HEK293 (cell line): ENCODE measurements around the gene GFOD1.

Experiments
- CTCF ChIA-PET: fragments of 350-600 bp; formaldehyde crosslinking; extraction: SDS; loops from one replicate; lab custom pipeline; 2021; ENCODE audit warnings: antibody characterized with exemption; lab: Yijun Ruan, JAX
- POLR2A ChIA-PET: fragments of 300-600 bp; formaldehyde crosslinking; extraction: SDS; loops from one replicate; lab custom pipeline; 2020; ENCODE audit warnings: antibody characterized with exemption, inconsistent platforms; lab: Yijun Ruan, JAX
- H3K27ac ChIP-seq: fragments of 200-500 bp; sonication (Bioruptor generic); 2 replicates; pipeline ENCODE4 v1.5.1; 2014; ENCODE audit warnings: low read depth, low read length, control low read depth, inconsistent platforms; ENCODE audit errors: extremely low read depth
- H3K36me3 ChIP-seq, 2 experiments: fragments of 200-500 bp in 1 of 2; sonication (Bioruptor generic) in 1 of 2; 1 replicate in 1 of 2; 2 replicates in 1 of 2; pipeline ENCODE4 v1.5.1; 2014 to 2017; ENCODE audit warnings: inconsistent platforms in 2 of 2, low read length in 2 of 2; ENCODE audit not compliant: control insufficient read depth in 2 of 2, insufficient read depth in 1 of 2
- H3K4me1 ChIP-seq: fragments of 200-500 bp; sonication (Bioruptor generic); 2 replicates; pipeline ENCODE4 v1.5.1; 2014; ENCODE audit warnings: mild to moderate bottlenecking, low read length, inconsistent platforms; ENCODE audit not compliant: control insufficient read depth, insufficient read depth
- H3K4me3 ChIP-seq: 2 replicates; pipeline ENCODE4 v1.5.1; 2011; ENCODE audit warnings: low read depth, mild to moderate bottlenecking, control low read depth, low read length, moderate library complexity
- H3K9me3 ChIP-seq: fragments of 200-500 bp; sonication (Bioruptor generic); 2 replicates; pipeline ENCODE4 v1.5.1; 2014; ENCODE audit warnings: low read depth, low read length, inconsistent platforms; ENCODE audit not compliant: control insufficient read depth, insufficient read depth
- CTCF ChIP-seq: fragments of 450-650 bp; formaldehyde crosslinking; IDR thresholded peaks from 2 replicates; pipeline ENCODE4 v1.5.1; 2016; ENCODE audit warnings: missing biosample characterization, missing genetic modification characterization
- GLIS1 ChIP-seq: fragments of 450-650 bp; formaldehyde crosslinking; IDR thresholded peaks from 2 replicates; pipeline ENCODE4 v1.5.1; 2016; ENCODE audit warnings: missing biosample characterization, missing genetic modification characterization
- IKZF3 ChIP-seq: fragments of 450-650 bp; IDR thresholded peaks from 2 replicates; pipeline ENCODE4 v1.5.0; 2018; ENCODE audit warnings: missing biosample characterization, mild to moderate bottlenecking, missing genetic modification characterization, moderate library complexity
- KLF1 ChIP-seq: fragments of 450-650 bp; formaldehyde crosslinking; IDR thresholded peaks from 2 replicates; pipeline ENCODE4 v1.5.1; 2016; ENCODE audit warnings: missing biosample characterization, missing genetic modification characterization
- KLF8 ChIP-seq: fragments of 450-650 bp; formaldehyde crosslinking; IDR thresholded peaks from 2 replicates; pipeline ENCODE4 v1.5.1; 2016; ENCODE audit warnings: missing biosample characterization, missing genetic modification characterization
- KLF9 ChIP-seq: fragments of 450-650 bp; formaldehyde crosslinking; IDR thresholded peaks from 2 replicates; pipeline ENCODE4 v1.5.1; 2016; ENCODE audit warnings: missing biosample characterization, missing genetic modification characterization, low read depth
- PRDM1 ChIP-seq: fragments of 450-650 bp; formaldehyde crosslinking; IDR thresholded peaks from 2 replicates; pipeline ENCODE4; 2016; ENCODE audit warnings: missing biosample characterization, missing genetic modification characterization
- RBAK ChIP-seq: fragments of 450-650 bp; formaldehyde crosslinking; IDR thresholded peaks from 2 replicates; pipeline ENCODE4 v1.5.1; 2016; ENCODE audit warnings: missing biosample characterization, missing genetic modification characterization
- SP2 ChIP-seq: fragments of 450-650 bp; formaldehyde crosslinking; IDR thresholded peaks from 2 replicates; pipeline ENCODE4 v1.5.1; 2016; ENCODE audit warnings: missing biosample characterization, missing genetic modification characterization
- SP7 ChIP-seq: fragments of 450-650 bp; formaldehyde crosslinking; IDR thresholded peaks from 2 replicates; pipeline ENCODE4 v1.5.1; 2016; ENCODE audit warnings: missing biosample characterization, missing genetic modification characterization
- ZBTB17 ChIP-seq: fragments of 450-650 bp; formaldehyde crosslinking; IDR thresholded peaks from 2 replicates; pipeline ENCODE4 v1.5.1; 2016; ENCODE audit warnings: missing biosample characterization, missing genetic modification characterization
- ZBTB21 ChIP-seq: fragments of 450-650 bp; formaldehyde crosslinking; IDR thresholded peaks from 2 replicates; pipeline ENCODE4 v1.5.1; 2017; ENCODE audit warnings: missing biosample characterization, missing genetic modification characterization
- ZBTB8A ChIP-seq: fragments of 450-650 bp; formaldehyde crosslinking; IDR thresholded peaks from 2 replicates; pipeline ENCODE4 v1.5.1; 2016; ENCODE audit warnings: missing biosample characterization, missing genetic modification characterization
- ZEB2 ChIP-seq: fragments of 450-650 bp; formaldehyde crosslinking; IDR thresholded peaks from 2 replicates; pipeline ENCODE4 v1.5.1; 2016; ENCODE audit warnings: missing biosample characterization, missing genetic modification characterization
- ZIC2 ChIP-seq: fragments of 450-650 bp; formaldehyde crosslinking; IDR thresholded peaks from 2 replicates; pipeline ENCODE4 v1.5.1; 2016; ENCODE audit warnings: missing biosample characterization, missing genetic modification characterization
- ZNF2 ChIP-seq: fragments of 450-650 bp; formaldehyde crosslinking; IDR thresholded peaks from 2 replicates; pipeline ENCODE4 v1.5.1; 2016; ENCODE audit warnings: missing biosample characterization, missing genetic modification characterization
- ZNF24 ChIP-seq: fragments of 450-650 bp; formaldehyde crosslinking; IDR thresholded peaks from 2 replicates; pipeline ENCODE4 v1.5.1; 2016; ENCODE audit warnings: missing biosample characterization, missing genetic modification characterization
- ZNF26 ChIP-seq: fragments of 450-650 bp; formaldehyde crosslinking; IDR thresholded peaks from 2 replicates; pipeline ENCODE4 v1.5.1; 2016; ENCODE audit warnings: missing biosample characterization, missing genetic modification characterization
- ZNF274 ChIP-seq, 2 experiments: fragments of 200-500 bp in 1 of 2; fragments of 450-650 bp in 1 of 2; sonication (Bioruptor generic) in 1 of 2; formaldehyde crosslinking in 1 of 2; IDR thresholded peaks; 2 replicates each; pipeline versions ENCODE4 v1.5.1 to v1.6.1; 2014 to 2016; ENCODE audit warnings: borderline replicate concordance in 1 of 2, inconsistent platforms in 1 of 2, low read length in 1 of 2, missing biosample characterization in 1 of 2, missing genetic modification characterization in 1 of 2
- ZNF335 ChIP-seq: fragments of 450-650 bp; formaldehyde crosslinking; conservative IDR thresholded peaks from 2 replicates; pipeline ENCODE4 v1.5.1; 2016; ENCODE audit warnings: missing biosample characterization, missing genetic modification characterization
- ZNF366 ChIP-seq: fragments of 450-650 bp; formaldehyde crosslinking; conservative IDR thresholded peaks from 2 replicates; pipeline ENCODE4 v1.5.1; 2016; ENCODE audit warnings: missing biosample characterization, missing genetic modification characterization
- ZNF510 ChIP-seq: fragments of 450-650 bp; formaldehyde crosslinking; IDR thresholded peaks from 2 replicates; pipeline ENCODE4 v1.5.1; 2018; ENCODE audit warnings: mild to moderate bottlenecking, missing genetic modification characterization, missing biosample characterization; ENCODE audit not compliant: insufficient replicate concordance
- ZNF596 ChIP-seq: fragments of 450-650 bp; IDR thresholded peaks from 2 replicates; pipeline ENCODE4 v1.5.0; 2018; ENCODE audit warnings: missing biosample characterization, mild to moderate bottlenecking, missing genetic modification characterization, moderate library complexity
- ZNF629 ChIP-seq: fragments of 450-650 bp; formaldehyde crosslinking; IDR thresholded peaks from 2 replicates; pipeline ENCODE4 v1.5.1; 2017; ENCODE audit warnings: missing biosample characterization, missing genetic modification characterization
- ZNF660 ChIP-seq: fragments of 450-650 bp; IDR thresholded peaks from 2 replicates; pipeline ENCODE4 v1.5.1; 2018; ENCODE audit warnings: missing biosample characterization, mild to moderate bottlenecking, missing genetic modification characterization
- TF ChIP-seq, protein P1 (sequence below): fragments of 450-650 bp; formaldehyde crosslinking; optimal IDR thresholded peaks from 2 replicates; pipeline ENCODE3; 2016; ENCODE audit warnings: missing biosample characterization, mild to moderate bottlenecking, missing genetic modification characterization
- TF ChIP-seq, protein P2 (sequence below): fragments of 450-650 bp; formaldehyde crosslinking; IDR thresholded peaks from 2 replicates; pipeline ENCODE4 v1.5.1; 2017; ENCODE audit warnings: missing biosample characterization, missing genetic modification characterization

Gene GFOD1

GRCh38 chr6:13485923-13486562 lies 1.4 kb downstream of the GFOD1 start:
- H3K27ac ChIP-seq = peak overlapping the region; percentile 50; the same call in 1 of the 2 replicates
- TF ChIP-seq KLF1 (tag by site-specific recombination) (peak; percentile 37; the same call in 1 of the 2 replicates), RBAK (tag by site-specific recombination) (no peak), KLF8 (peak; percentile 45; the same call in 1 of the 2 replicates), GLIS1 (peak; percentile 26; the same call in 1 of the 2 replicates), ZNF274 (IDR thresholded peaks at IDR 0.05; ENCODE audit: low read length) (no peak), ZNF274 (tag by site-specific recombination; IDR thresholded peaks at IDR 0.05; ENCODE audit: borderline replicate concordance) (no peak), ZNF26 (no peak), CTCF (tag by site-specific recombination) (peak; percentile 50; the same call in 1 of the 2 replicates), ZBTB8A (tag by site-specific recombination) (peak; percentile 92), ZNF24 (tag by site-specific recombination) (no peak), ZNF596 (tag by site-specific recombination) (no peak), ZNF2 (tag by site-specific recombination) (no peak), ZBTB17 (tag by site-specific recombination) (peak; percentile 76; the same call in 1 of the 2 replicates), ZEB2 (tag by site-specific recombination) (peak; percentile 48; the same call in 1 of the 2 replicates), ZIC2 (tag by site-specific recombination) (peak; percentile 75), PRDM1 (tag by site-specific recombination) (no peak), ZNF366 (peak; percentile 69), ZNF510 (tag by site-specific recombination) (no peak), SP2 (tag by site-specific recombination) (0 out of 2 replicates have a peak, but pooled peaks have one; percentile 22), ZBTB21 (peak; percentile 88), IKZF3 (tag by site-specific recombination) (0 out of 2 replicates have a peak, but pooled peaks have one; percentile 29), KLF9 (tag by site-specific recombination) (peak; percentile 51), ZNF660 (tag by site-specific recombination) (0 out of 2 replicates have a peak, but pooled peaks have one; percentile 26), ZNF629 (tag by site-specific recombination) (peak; percentile 86), SP7 (0 out of 2 replicates have a peak, but pooled peaks have one; percentile 21), ZNF335 (peak; percentile 82)
- TF ChIP-seq, protein P1, sequence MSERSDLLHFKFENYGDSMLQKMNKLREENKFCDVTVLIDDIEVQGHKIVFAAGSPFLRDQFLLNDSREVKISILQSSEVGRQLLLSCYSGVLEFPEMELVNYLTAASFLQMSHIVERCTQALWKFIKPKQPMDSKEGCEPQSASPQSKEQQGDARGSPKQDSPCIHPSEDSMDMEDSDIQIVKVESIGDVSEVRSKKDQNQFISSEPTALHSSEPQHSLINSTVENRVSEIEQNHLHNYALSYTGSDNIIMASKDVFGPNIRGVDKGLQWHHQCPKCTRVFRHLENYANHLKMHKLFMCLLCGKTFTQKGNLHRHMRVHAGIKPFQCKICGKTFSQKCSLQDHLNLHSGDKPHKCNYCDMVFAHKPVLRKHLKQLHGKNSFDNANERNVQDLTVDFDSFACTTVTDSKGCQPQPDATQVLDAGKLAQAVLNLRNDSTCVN (tag by site-specific recombination) = peak; percentile 39
- TF ChIP-seq, protein P2, sequence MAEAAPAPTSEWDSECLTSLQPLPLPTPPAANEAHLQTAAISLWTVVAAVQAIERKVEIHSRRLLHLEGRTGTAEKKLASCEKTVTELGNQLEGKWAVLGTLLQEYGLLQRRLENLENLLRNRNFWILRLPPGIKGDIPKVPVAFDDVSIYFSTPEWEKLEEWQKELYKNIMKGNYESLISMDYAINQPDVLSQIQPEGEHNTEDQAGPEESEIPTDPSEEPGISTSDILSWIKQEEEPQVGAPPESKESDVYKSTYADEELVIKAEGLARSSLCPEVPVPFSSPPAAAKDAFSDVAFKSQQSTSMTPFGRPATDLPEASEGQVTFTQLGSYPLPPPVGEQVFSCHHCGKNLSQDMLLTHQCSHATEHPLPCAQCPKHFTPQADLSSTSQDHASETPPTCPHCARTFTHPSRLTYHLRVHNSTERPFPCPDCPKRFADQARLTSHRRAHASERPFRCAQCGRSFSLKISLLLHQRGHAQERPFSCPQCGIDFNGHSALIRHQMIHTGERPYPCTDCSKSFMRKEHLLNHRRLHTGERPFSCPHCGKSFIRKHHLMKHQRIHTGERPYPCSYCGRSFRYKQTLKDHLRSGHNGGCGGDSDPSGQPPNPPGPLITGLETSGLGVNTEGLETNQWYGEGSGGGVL (tag by site-specific recombination) = peak; percentile 52
- TF ChIP-seq, all 188 proteins: peak for 19
- H3K36me3 ChIP-seq = no peaks in the 10 kb centered on the region
- CTCF ChIA-PET = interaction anchor here (0.6 to 2.1 kb wide), 9 partner anchors 17 to 595 kb away, joined by 3 to 12 read pairs (median 3); partner anchors contain the start of gene SIRT5
- H3K4me3 ChIP-seq = peak overlapping the region; percentile 65
- H3K4me1 ChIP-seq = peaks cover 9% of the 10 kb centered on the region
- POLR2A ChIA-PET = interaction anchor here (0.6 to 3.5 kb wide), 8 partner anchors 20 to 1411 kb away, joined by 3 to 16 read pairs (median 6); partner anchors contain the start of genes NOL7, SIRT5 and TBC1D7
- no peaks in the 10 kb centered on the region for H3K9me3 ChIP-seq
